Activated CD4-positive, CD25-positive, alpha-beta regulatory T cell treated with anti-CD3 and anti-CD28 coated beads, Interleukin-2, amount 50 U/mL, for 16 hours (primary cell): ENCODE measurements around the gene COTL1.
"Not testable (repeated sequence)": the region's sequence is repeated elsewhere in the genome, so short reads cannot be mapped to it uniquely, and the experiment has no call there.

Experiments used
- DNase-seq: peaks from one replicate; pipeline ENCODE4 v3.0.0-alpha.2; 2020; ENCODE audit warnings: low read depth, low spot score

Gene COTL1

GRCh38 chr16:84643180-84643583 lies 25.3 kb upstream of the COTL1 start:
- no peak for DNase-seq

GRCh38 chr16:84641643-84642358 lies 23.9 kb upstream of the COTL1 start:
- DNase-seq = no peak

GRCh38 chr16:84640145-84640544 lies 22.3 kb upstream of the COTL1 start:
- no peak for DNase-seq

GRCh38 chr16:84638231-84638806 lies 20.4 kb upstream of the COTL1 start:
- DNase-seq = no peak

- DNase-seq = no peak
These were observed 19.8 kb upstream of the COTL1 start for GRCh38 chr16:84637709-84638108.

- DNase-seq = no peak
These were observed 17.8 kb upstream of the COTL1 start for GRCh38 chr16:84635702-84636101.

GRCh38 chr16:84633622-84634021 lies 15.7 kb upstream of the COTL1 start:
- no peak for DNase-seq

GRCh38 chr16:84632862-84633261 lies 15.0 kb upstream of the COTL1 start:
- DNase-seq = not testable (repeated sequence)

GRCh38 chr16:84631886-84632285 lies 14.0 kb upstream of the COTL1 start:
- DNase-seq = no peak

- no peak for DNase-seq
These were observed 13.2 kb upstream of the COTL1 start for GRCh38 chr16:84631153-84631466.

- no peak for DNase-seq
These were observed 12.7 kb upstream of the COTL1 start for GRCh38 chr16:84630446-84631152.

- no peak for DNase-seq
These were observed 12.1 kb upstream of the COTL1 start for GRCh38 chr16:84630009-84630408.

GRCh38 chr16:84629580-84629979 lies 11.7 kb upstream of the COTL1 start:
- no peak for DNase-seq

- no peak for DNase-seq
These were observed 10.4 kb upstream of the COTL1 start for GRCh38 chr16:84628226-84628731.

- no peak for DNase-seq
These were observed 7.7 kb upstream of the COTL1 start for GRCh38 chr16:84625556-84625955.

- not testable (repeated sequence) for DNase-seq
These were observed 3.0 kb upstream of the COTL1 start for GRCh38 chr16:84620913-84621312.

- DNase-seq = no peak
These were observed 943 bp upstream of the COTL1 start for GRCh38 chr16:84618581-84619460.

- DNase-seq = no peak
These were observed 662 bp downstream of the COTL1 start for GRCh38 chr16:84617041-84617790.

- no peak for DNase-seq
These were observed 1.4 kb downstream of the COTL1 start for GRCh38 chr16:84616515-84616914.

- DNase-seq = no peak
These were observed 2.7 kb downstream of the COTL1 start for GRCh38 chr16:84614968-84615813.
